HG03565 (cell line): ENCODE data around the gene PITPNC1.

Experiments used
- ATAC-seq: cut with Tn5 transposase; IDR thresholded peaks from one replicate; pipeline ENCODE4 v1.9.1; 2021; ENCODE audit warnings: mild to moderate bottlenecking, moderate library complexity; ENCODE audit not compliant: unreplicated experiment

Gene PITPNC1

GRCh38 chr17:67532326-67532871 is 155.3 kb downstream of the PITPNC1 start:
- no peak for ATAC-seq

DNA sequence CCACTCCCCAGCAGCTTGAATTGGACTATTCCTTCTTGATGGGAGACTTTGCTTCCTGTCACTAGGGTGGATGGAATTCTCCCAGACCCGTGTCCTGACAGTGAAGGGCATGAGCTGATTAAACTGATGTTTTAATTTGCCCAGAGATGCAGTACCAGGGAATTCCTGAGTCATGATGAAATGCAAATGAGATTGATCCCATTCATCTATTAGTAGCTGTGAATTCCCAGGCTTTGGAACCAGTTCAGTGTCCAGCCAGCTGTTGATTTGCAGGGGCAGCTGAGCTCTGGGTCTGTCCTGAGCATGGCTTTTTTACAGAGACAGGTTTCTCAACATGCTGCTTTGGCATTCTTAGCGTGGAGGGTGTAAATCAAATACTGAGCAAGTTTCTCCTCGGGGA is 157.9 kb downstream of the PITPNC1 start:
- ATAC-seq, result no peak

- no peak for ATAC-seq
Observed at GRCh38 chr17:67542219-67543114, 165.4 kb downstream of the PITPNC1 start.

GRCh38 chr17:67544364-67544955 is 167.4 kb downstream of the PITPNC1 start:
- no peak for ATAC-seq

DNA sequence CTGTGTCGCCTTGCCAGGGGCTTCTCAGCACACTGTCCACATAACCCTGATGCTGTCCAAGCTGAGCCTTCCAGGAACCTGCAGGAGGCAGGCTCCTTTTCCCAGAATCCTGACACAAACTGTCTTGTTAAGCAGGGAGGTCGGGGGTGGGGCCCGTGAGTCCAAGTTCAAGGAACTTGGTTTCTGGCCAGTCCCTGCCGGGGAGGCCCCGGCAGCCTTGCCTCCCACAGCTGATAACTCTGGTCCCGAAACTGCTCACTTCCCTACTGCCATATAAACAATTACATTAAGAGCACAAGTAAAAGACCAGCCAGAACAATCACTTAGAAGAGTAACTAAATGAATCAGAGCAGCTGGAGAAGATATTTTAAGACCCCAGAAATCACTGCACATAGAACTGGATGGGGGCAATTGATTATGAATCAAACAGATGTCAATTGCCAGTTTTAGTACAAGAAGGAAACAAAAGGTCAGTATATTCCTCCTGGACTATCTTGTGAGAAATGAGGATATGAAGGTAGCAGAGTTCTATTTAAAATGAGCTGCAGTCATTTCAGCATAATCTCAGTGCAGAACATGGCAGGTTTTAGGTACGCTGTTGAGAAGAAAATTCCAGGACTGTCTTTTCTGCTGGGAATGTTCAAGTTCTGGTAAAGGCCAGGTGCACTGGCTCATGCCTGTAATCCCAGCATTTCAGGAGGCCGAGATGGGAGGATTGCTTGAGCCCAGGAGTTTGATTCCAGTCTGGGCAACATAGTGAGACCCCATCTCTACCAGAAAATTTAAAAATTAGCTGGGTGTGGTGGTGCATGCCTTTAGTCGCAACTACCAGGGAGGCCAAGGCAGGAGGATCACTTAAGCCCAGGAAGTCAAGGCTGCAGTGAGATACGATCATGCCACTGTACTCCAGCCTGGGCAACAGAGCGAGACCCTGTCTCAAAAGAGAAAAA is 169.8 kb downstream of the PITPNC1 start:
- ATAC-seq, result peak; percentile 85

DNA sequence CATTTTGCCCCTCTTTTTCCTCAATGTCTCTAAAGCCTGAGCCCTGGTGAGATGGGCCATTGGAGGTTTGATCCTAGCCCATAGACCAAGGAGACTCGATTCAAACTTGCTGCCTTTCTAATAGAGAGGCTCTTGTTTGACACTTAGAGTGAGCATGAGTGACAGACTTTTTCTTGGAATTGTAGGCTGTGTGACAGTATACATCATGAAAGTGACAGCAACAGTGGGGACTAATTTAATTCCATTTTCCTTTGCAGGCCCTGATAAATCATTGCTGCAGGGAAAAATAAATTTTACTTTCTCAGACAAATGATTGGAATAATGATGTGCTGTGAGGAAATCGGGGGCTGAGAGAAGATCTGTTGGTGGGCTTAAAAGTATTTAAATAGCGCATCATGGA is 171.6 kb downstream of the PITPNC1 start:
- ATAC-seq, result no peak

DNA sequence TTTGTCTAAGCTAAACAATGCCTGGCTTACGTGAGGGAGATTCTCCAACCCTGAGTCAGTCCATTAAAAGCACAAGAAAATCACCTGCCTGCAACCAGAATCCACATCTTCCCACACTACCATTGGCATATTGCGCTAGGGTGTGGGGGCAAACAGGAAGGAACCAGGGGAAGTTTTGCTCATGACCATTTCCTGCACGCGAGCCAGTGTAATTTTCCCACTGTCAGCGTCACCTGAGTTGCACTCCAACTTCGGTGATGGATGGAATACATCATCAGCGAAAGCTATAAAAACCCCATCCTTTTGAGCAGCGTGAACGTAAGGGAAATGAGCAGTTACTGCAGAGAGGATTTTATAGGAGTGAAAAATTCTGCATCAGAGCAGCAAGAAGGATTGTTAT is 172.7 kb downstream of the PITPNC1 start:
- ATAC-seq, result no peak

DNA sequence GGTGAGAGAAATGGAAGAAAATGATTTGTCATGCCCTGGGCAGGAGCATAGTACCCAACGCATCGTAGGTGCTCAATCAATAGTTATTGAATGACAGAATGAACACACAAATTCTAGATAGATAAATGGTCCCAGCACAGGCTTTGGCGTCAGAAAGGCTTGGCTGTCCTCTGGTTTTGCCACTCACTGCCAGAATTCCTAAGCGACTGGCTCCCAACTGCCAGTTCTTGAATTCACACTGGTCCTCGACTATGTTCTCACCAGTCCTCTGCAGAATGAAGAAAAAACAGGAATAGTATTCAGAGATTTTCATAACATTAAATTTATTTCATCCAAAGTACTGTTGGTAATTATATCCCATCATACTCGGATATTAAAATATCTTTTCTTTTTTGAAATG is 177.6 kb downstream of the PITPNC1 start:
- no peak for ATAC-seq

GRCh38 chr17:67555855-67556254 is 178.8 kb downstream of the PITPNC1 start:
- ATAC-seq, result no peak

GRCh38 chr17:67557052-67557845 is 180.2 kb downstream of the PITPNC1 start:
- no peak for ATAC-seq

GRCh38 chr17:67557921-67558320 is 180.8 kb downstream of the PITPNC1 start:
- ATAC-seq, result no peak

GRCh38 chr17:67558740-67559380 is 181.8 kb downstream of the PITPNC1 start:
- ATAC-seq, result no peak

DNA sequence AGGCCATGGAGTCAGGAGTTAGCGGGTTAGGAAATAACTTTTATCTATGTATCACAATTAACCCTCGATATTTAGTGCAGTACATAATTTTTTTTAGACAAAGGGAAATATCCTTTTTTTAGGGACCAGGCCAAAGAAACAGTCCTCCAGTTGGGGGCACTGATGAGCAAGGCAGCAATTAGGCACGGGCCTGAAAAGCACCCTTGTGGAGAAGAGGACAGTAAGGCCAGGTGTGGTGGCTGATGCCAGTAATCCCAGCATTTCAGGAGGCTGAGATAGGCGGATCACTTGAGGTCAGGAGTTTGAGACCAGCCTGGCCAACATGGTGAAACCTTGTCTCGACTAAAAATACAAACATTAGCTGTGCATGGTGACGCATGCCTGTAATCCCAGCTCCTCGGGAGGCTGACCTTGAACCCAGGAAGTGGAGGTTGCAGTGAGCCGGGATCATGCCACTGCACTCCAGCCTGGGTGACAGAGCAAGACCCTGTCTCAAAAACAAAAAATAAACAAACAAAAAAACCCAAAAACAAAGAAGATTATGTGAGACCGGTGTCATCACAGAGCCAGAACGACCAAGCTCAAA is 182.4 kb downstream of the PITPNC1 start:
- ATAC-seq, result no peak

- no peak for ATAC-seq
Observed at GRCh38 chr17:67562005-67562404, 184.9 kb downstream of the PITPNC1 start.

GRCh38 chr17:67563692-67564228 is 186.7 kb downstream of the PITPNC1 start:
- no peak for ATAC-seq

DNA sequence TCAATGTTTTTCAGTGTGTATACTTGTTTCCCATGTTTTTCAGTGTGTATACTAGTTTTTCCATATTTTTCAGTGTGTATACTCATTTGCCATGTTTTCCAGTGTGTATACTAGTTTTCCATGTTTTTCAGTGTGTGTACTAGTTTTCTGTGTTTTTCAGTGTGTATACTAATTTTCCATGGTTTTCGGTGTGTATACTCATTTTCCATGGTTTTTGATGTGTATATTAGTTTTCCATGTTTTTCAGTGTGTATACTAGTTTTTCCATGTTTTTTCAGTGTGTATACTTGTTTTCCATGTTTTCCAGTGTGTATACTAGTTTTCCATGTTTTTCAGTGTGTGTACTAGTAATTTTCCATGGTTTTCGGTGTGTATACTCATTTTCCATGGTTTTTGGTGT is 188.0 kb downstream of the PITPNC1 start:
- ATAC-seq, result no peak

DNA sequence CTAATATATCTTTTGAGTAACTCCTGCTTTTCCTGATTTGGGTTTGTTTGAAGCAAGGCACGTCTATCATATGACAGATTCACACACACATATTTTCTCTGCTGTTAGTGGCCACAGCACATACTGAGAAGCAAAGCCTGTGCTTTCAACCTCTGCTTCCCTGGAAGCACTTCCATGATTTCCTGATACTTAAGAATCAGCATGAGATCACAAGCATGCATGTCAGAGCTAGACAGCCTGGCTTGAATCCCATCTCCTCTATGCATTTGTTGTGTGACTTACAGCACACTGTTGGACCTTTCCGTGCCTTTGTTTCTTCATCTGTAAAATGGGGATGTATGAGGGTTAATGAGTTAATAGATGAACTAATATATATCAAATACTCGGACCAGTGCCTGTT is 189.6 kb downstream of the PITPNC1 start:
- no peak for ATAC-seq

DNA sequence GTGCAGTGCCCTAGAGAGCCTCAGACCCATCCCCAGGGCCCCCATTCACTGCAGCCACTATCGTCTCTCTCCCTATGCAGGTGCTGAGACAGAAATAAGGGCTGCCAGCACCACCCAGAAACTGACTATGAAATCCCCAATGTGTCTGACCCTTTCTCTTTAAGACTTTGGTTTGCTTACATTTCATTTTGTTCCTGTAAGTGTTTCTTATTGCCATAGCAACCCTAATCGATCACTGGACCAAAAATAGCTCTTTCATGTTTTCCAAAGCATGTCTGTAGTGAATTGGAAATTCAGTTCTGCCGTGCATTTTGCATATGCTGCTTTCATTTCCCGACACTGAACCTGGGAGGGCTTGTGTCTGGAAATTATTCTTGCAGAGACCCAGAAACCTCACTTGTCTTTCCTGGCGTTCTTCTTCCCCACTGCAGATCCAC is 192.0 kb downstream of the PITPNC1 start:
- ATAC-seq, result no peak

- ATAC-seq, result no peak
Observed at GRCh38 chr17:67569873-67570272, 192.8 kb downstream of the PITPNC1 start.
